Activated CD8-positive, alpha-beta memory T cell treated with anti-CD3 and anti-CD28 coated beads for 4 hours (primary cell): ENCODE measurements around the gene AK2.
A peak's percentile ranks its signal among the peaks of the same experiment; 100 is the strongest.
"Not testable (repeated sequence)": the region's sequence is repeated elsewhere in the genome, so short reads cannot be mapped to it uniquely, and the experiment has no call there.

Experiments
- DNase-seq, 2 donors: peaks; one replicate each; pipeline ENCODE4 v3.0.0-alpha.2; 2020; ENCODE audit warnings: low read depth in 2 of 2

Gene AK2

GRCh38 chr1:33055210-33056008 lies 18.7 kb upstream of the AK2 start:
- no peak for DNase-seq

DNA sequence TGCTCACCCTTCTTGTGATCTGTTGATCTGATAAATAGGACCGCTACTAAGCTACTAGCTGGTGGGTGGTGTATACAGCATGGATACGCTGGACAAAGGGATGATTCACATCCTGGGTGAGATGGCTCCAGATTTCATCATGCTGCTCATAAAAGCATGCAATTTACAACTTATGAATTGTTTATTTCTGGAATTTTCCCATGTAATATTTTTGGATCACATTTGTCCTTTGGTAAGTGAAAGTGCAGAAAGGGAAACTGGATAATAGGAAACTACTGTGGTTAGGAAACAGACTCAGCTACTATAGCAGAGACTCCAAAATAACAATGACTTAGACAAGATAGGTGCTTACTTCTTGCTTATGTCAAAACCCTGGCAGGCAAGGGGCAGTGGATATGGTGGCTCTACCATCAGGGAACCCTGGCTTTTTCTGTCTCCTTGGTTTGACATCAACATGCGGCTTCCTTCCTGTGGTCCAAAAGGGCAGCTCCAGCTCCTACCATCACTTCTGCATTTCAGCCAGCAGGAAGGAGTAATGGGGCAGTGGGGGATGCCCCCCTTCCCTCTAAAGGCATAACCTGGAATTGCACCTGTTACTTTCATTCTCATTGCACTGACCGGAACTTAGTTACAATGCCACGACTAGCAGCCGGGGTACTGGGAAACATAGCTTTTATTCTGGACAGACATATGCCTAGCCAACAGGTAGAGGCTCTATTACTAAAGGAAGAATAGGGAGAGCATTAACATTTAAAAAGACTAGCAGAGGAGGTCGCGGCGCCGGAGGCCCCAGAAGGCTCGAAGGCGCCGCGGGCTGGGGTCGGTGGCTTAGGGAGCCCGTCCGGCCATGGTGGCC lies 13.8 kb upstream of the AK2 start:
- no peak for DNase-seq

DNA sequence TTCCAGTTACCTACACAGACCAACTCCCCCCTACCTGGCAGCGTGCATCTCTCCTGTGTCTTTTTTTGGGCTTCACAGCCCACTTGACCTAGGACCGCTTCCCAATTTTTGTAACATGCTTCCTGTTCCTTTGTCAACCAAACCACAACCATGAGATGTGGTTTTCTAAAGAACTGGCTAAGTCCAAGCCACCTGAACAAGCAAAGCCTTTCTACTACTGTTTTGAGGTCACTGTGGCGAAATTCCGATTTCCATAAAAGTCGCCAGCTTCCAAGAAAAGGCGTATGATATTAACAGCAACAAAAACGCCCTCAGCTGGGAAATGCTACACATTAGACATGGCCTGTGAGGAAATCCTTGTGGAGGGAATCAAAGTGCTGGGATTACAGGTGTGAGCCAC lies 12.7 kb upstream of the AK2 start:
- no peak for DNase-seq

DNA sequence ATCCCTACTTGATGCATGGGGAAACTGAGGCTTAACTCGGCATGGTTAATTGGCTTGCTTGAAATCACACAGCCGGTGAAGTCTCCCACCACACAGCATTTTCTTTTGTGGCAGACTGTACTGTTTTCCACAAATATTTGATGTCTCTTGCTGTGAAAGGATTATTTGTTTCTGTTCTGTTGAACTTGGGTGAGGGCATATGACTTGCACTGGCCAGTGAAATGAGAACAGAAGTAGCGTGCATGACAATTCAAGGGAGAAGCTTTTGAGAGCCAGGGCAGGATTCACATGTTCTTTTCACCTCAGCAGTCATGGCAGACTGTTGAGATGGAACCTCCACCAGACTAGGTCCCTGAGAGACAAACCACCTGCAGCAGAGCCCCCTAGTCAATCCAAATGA lies 11.7 kb upstream of the AK2 start:
- no peak for DNase-seq

DNA sequence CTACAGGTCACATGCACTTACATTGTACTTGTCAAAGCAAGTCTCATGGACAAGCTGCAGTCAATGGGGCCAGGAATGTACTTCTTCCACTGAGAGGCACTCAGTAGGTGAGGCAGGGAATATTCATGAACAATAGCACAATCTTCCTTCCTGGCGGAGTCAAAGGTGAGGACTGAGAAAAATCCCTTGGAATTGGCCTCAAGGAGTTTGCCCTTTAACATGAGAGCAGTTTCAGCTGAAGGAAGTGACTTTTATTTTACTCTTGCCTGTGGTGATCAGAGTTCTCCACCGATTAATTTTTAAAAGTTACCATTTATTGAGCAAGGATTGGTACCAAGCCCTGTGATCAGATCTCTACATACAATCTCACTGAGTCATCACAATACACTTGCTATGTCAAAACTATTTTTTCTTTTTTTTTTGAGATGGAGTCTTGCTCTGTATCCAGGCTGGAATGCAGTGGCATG lies 11.2 kb upstream of the AK2 start:
- DNase-seq = no peak

GRCh38 chr1:33047290-33047689 lies 10.6 kb upstream of the AK2 start:
- DNase-seq = no peak

GRCh38 chr1:33046234-33046633 lies 9.6 kb upstream of the AK2 start:
- not testable (repeated sequence) for DNase-seq

GRCh38 chr1:33045814-33046213 lies 9.1 kb upstream of the AK2 start:
- peak in 1 of 2 donors; percentile 6 for DNase-seq

DNA sequence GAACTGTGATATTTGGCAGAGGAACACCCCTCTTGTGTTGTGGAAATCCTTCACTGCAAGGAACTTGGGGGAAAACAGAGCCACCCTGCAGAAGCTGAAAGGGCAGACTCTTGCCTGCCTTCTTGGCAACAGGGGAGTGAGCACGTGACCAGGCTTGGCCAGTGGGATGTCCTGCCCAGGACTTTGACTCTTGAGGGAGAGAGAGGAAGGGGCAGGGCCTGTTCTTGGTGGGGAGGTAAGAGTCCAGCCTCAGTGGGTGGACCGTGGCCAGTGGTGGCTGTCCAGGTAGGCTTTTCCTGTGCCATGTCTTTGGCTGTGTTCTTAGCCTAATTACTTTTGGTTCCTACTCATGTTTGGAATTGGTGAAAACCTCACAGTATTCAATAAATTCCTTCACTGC lies 8.6 kb upstream of the AK2 start:
- no peak for DNase-seq

GRCh38 chr1:33043267-33044092 lies 6.8 kb upstream of the AK2 start:
- no peak for DNase-seq

DNA sequence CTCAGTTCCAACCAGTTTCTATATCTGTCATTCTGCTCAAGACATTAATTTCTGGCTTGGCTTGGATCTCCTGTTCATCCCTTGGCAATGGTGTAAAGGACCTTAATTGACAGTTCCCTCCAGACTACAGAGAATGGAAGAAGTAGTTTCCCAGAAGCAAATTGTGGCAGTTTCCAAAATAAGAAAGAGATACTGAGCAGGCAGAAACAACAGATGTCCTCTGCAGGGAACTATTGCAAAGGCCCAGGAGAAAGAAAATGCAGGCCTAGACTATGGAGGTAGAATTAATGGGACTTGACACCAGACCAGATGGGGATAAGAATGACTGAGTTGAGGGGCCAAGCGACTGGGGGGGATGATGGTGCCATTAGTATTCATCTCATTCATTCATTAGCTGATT lies 6.1 kb upstream of the AK2 start:
- no peak for DNase-seq

GRCh38 chr1:33041026-33041425 lies 4.3 kb upstream of the AK2 start:
- no peak for DNase-seq

DNA sequence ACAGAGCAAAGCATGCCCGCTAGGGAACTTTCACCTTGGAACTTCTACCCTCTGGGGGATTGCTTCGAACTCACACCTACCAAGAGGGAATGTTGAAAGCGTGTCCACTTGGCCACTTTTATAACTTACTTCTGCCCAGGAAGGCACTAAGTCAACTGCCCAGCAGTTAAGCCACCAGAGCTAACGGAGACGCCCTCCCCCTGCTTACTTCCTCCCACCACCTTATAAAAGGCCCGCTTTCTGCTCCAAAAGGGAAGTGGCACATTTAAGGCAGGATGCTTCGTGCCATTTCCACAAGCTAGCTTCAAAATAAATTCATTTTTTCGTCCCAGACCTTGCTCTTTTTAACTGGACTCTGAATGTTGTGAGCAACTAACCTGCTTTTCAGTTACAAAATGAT lies 3.2 kb upstream of the AK2 start:
- DNase-seq = no peak

GRCh38 chr1:33036051-33036525 lies 595 bp downstream of the AK2 start:
- no peak for DNase-seq

GRCh38 chr1:33032126-33032869 lies 4.4 kb downstream of the AK2 start:
- no peak for DNase-seq

DNA sequence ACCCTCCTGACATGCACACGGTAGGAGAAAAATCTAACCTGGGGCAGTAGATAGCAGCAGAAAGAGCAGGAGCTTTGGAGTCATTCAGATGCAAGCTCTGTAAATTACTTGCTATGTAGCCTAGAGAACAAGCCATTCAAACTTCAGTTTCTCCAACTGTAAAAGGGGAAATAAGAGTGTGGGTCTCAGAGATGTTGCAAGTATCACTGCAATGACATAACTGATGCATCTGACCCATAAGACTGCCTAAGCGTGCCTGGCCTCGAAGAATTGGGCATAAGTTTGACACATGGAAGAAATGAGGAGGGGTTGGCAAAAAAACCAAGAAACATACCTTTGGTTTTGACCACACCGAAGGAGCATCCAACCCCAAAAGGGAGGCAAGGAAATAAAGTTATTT lies 5.2 kb downstream of the AK2 start:
- DNase-seq = no peak

DNA sequence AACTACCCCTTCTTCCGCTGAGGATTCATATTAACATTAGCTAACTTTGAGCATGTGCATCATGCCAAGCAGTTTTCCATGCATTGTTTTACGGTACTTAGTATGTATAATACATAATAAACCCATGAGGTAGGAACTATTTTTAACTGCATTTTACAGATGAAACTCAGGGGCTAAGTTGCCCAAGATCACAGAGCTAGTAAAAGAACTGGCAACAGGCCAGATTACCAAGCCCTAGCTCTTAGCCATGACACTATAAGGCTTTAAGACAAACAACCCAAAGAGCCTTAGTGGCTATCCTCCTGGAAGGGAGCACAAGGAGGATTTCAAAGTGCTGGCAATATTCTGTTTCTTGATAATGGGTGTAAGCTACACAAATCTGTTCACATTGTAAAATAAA lies 6.1 kb downstream of the AK2 start:
- DNase-seq = no peak

- no peak for DNase-seq
Observed at GRCh38 chr1:33029921-33030320, 6.8 kb downstream of the AK2 start.

- no peak for DNase-seq
Observed at GRCh38 chr1:33029209-33029608, 7.5 kb downstream of the AK2 start.

DNA sequence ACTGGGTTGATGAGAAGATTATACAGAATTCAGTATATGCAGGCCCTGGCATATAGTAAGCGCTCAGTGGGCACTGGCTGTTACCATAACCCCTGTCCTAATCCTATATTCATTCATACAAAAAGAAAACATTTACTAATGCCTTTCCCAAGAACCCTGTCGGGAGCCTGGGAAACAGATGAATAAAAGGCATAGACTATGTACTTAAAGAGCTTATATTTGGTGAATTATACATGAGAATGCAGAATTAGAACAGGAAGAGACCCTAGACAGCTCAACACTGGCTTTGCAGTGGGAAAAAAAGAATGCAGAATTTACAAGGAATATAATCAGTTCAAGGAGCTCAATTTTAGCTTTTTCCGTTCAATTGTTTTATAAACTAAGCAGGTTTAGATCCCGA lies 10.9 kb downstream of the AK2 start:
- no peak for DNase-seq

DNA sequence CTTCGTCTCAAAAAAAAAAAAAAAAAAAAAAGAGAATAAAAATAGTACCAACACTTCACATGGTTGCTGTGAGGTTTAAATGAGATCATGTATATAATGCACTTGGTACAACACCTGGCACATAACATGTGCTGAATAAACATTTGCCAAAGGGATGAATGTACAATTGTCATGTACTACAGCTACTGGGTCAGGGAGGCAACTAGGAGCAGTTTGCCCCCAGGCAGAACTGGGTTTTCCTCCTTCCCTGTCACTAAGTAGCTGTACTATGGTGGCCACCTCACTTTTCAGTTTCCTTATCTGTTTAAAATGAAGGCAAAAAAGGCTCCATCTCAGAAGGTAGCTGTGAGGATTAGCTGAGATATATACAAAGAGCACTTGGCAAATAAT lies 11.5 kb downstream of the AK2 start:
- no peak for DNase-seq
